Measurements from ENCODE around the gene TMEM109. TPM values are rescaled to one million over a fixed set of nuclear protein-coding genes. Genes with fewer than 3 reads are reported as not detected.
A peak's percentile ranks its signal among the peaks of the same experiment; 100 is the strongest.

Gene TMEM109
- total and polyA plus RNA-seq, 7 experiments from 2014 or later = 49.8 to 287 (median 60.5) TPM

DNA sequence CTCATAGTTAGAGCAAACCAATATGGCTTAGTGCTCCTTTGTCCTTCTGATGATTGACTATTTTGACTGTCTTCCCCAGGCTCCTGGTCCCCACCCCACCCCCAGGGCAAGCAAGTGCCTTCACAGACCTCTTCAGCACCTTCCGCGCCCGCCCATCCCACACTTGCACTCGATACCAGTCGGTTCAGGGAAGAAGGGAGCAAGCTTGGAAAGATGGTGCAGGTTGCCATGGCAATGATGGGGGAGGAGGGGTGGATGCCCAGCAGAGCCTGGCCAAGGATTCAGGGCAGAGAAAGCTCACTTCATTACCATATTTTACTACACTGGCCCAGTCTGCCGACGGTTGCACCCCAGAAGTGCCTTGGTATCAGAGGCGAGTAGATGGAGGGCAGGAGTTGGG lies 12.5 kb downstream of the TMEM109 start:
- Mint-ChIP-seq H3K27ac (no peak overlapping the region), H3K4me1 (peaks cover 8 to 17% (median 15%) of the 10 kb centered on the region in 7 donors), H3K36me3 (peaks cover 8 to 21% (median 10%) of the 10 kb centered on the region in 5 donors), H3K9me3 (no peaks in the 10 kb centered on the region), H3K4me3 (peak overlapping the region in 3 of 10 donors; percentile 11 to 76 (median 28)), H3K27me3 (peaks cover 5 to 44% (median 16%) of the 10 kb centered on the region in 5 donors)
- Histone ChIP-seq H3K27ac (ENCODE audit: low read depth, low read length) (no peak overlapping the region), H3K4me1 (ENCODE audit: control insufficient read depth in 2 of 2, insufficient read depth in 2 of 2, low read length in 2 of 2) (peaks cover 4 to 18% of the 10 kb centered on the region in 2 donors), H3K4me3 (ENCODE audit: low read length) (no peak overlapping the region), H3K9me3 (ENCODE audit: control insufficient read depth in 2 of 3, low read length in 3 of 3) (no peaks in the 10 kb centered on the region), H3K27me3 (ENCODE audit: control insufficient read depth in 2 of 2, insufficient read depth in 2 of 2, low read length in 2 of 2) (peaks cover 4 to 6% of the 10 kb centered on the region in 2 donors), H3K36me3 (ENCODE audit: control insufficient read depth in 2 of 3, insufficient read depth in 3 of 3, low read length in 3 of 3) (peaks cover 0 to 20% (median 2%) of the 10 kb centered on the region in 3 experiments)
- intact Hi-C loops (cut with micrococcal nuclease) = no loop called here
- DNase-seq = no peak
- CTCF ChIA-PET = no interaction called here
- no peak for ATAC-seq
- POLR2A ChIA-PET = no interaction called here

DNA sequence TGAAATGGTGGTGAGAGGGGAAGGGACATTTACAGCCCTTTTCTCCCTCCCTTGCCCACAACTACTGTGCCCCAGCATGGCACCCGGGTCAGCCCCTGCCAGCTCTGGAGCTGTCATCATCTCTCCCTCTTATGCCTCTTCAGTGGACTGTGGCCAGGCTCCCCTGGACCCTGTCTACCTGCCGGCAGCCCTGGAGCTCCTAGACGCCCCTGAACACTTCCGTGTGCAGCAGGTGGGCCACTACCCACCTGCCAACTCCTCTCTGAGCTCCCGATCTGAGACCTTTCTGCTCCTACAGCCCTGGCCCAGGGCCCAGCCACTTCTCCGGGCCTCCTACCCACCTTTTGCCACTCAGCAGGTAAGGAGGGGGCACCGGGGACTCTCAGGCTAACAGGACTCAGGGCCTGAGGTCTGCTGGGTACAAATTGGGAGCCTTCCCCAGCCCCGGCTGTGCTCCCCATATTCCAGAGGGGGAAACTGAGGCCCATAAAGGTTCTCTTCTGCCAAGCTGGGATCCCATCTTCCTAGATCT lies 13.2 kb downstream of the TMEM109 start:
- Mint-ChIP-seq H3K27me3 (peaks cover 5 to 44% (median 16%) of the 10 kb centered on the region in 5 donors), H3K4me1 (peaks cover 8 to 17% (median 15%) of the 10 kb centered on the region in 7 donors), H3K9me3 (no peaks in the 10 kb centered on the region), H3K36me3 (peaks cover 4 to 14% (median 8%) of the 10 kb centered on the region in 5 donors), H3K27ac (no peak overlapping the region), H3K4me3 (peak overlapping the region in 1 of 10 donors; percentile 38)
- no peak overlapping the region for H3K4me3 ChIP-seq (ENCODE audit: low read length)
- no peak overlapping the region for H3K27ac ChIP-seq (ENCODE audit: low read depth, low read length)
- DNase-seq (no peak), ATAC-seq (no peak)
- ChIA-PET POLR2A (no interaction called here), CTCF (no interaction called here)
- H3K4me1 ChIP-seq (ENCODE audit: control insufficient read depth in 2 of 2, insufficient read depth in 2 of 2, low read length in 2 of 2) = peaks cover 4 to 18% of the 10 kb centered on the region in 2 donors
- H3K36me3 ChIP-seq (ENCODE audit: control insufficient read depth in 2 of 3, insufficient read depth in 3 of 3, low read length in 3 of 3) = peaks cover 0 to 13% (median 0%) of the 10 kb centered on the region in 3 experiments
- intact Hi-C loops (cut with micrococcal nuclease) = no loop called here
- no peaks in the 10 kb centered on the region for H3K9me3 ChIP-seq (ENCODE audit: control insufficient read depth in 2 of 3, low read length in 3 of 3)
- H3K27me3 ChIP-seq (ENCODE audit: control insufficient read depth in 2 of 2, insufficient read depth in 2 of 2, low read length in 2 of 2) = peaks cover 4 to 6% of the 10 kb centered on the region in 2 donors

DNA sequence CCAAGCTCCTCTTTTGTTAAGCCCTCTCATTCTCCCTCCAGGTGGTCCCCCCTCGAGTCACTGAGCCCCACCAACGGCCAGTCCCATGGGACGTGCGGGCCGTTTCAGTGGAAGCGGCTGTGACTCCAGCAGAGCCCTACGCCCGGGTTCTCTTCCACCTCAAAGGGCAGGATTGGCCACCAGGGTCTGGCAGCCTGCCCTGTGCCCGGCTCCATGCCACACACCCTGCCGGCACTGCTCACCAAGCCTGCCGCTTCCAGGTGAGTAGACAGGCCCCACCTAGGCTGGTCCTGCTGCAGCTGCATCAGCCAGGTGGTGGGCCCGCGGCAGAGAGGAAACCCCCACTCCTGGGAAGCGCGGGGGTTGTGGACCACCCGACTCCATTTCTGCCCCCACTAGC lies 13.6 kb downstream of the TMEM109 start:
- H3K36me3 ChIP-seq (ENCODE audit: control insufficient read depth in 2 of 3, insufficient read depth in 3 of 3, low read length in 3 of 3) = peaks cover 0 to 9% (median 0%) of the 10 kb centered on the region in 3 experiments
- ATAC-seq (no peak), DNase-seq (no peak)
- ChIA-PET POLR2A (no interaction called here), CTCF (no interaction called here)
- Mint-ChIP-seq H3K9me3 (no peaks in the 10 kb centered on the region), H3K27me3 (peaks cover 5 to 44% (median 15%) of the 10 kb centered on the region in 5 donors), H3K36me3 (peaks cover under 1 to 10% (median 4%) of the 10 kb centered on the region in 5 donors), H3K4me3 (no peak overlapping the region), H3K27ac (no peak overlapping the region), H3K4me1 (peaks cover 8 to 17% (median 14%) of the 10 kb centered on the region in 7 donors)
- peaks cover 4 to 18% of the 10 kb centered on the region in 2 donors for H3K4me1 ChIP-seq (ENCODE audit: control insufficient read depth in 2 of 2, insufficient read depth in 2 of 2, low read length in 2 of 2)
- H3K27me3 ChIP-seq (ENCODE audit: control insufficient read depth in 2 of 2, insufficient read depth in 2 of 2, low read length in 2 of 2) = peaks cover 4 to 6% of the 10 kb centered on the region in 2 donors
- no peaks in the 10 kb centered on the region for H3K9me3 ChIP-seq (ENCODE audit: control insufficient read depth in 2 of 3, low read length in 3 of 3)
- H3K27ac ChIP-seq (ENCODE audit: low read depth, low read length) = no peak overlapping the region
- intact Hi-C loops (cut with micrococcal nuclease) = no loop called here
- no peak overlapping the region for H3K4me3 ChIP-seq (ENCODE audit: low read length)

- Mint-ChIP-seq H3K9me3 (no peaks in the 10 kb centered on the region), H3K4me1 (peaks cover 4 to 16% (median 11%) of the 10 kb centered on the region in 7 donors), H3K27ac (no peak overlapping the region), H3K36me3 (no peaks in the 10 kb centered on the region), H3K27me3 (peaks cover 0 to 44% (median 11%) of the 10 kb centered on the region in 5 donors), H3K4me3 (no peak overlapping the region)
- no peak overlapping the region for H3K27ac ChIP-seq (ENCODE audit: low read depth, low read length)
- H3K9me3 ChIP-seq (ENCODE audit: control insufficient read depth in 2 of 3, low read length in 3 of 3) = no peaks in the 10 kb centered on the region
- intact Hi-C loops (cut with micrococcal nuclease) = no loop called here
- ChIA-PET CTCF (no interaction called here), POLR2A (no interaction called here)
- no peak overlapping the region for H3K4me3 ChIP-seq (ENCODE audit: low read length)
- ATAC-seq = no peak
- H3K27me3 ChIP-seq (ENCODE audit: control insufficient read depth in 2 of 2, insufficient read depth in 2 of 2, low read length in 2 of 2) = peaks cover 4 to 6% of the 10 kb centered on the region in 2 donors
- H3K4me1 ChIP-seq (ENCODE audit: control insufficient read depth in 2 of 2, insufficient read depth in 2 of 2, low read length in 2 of 2) = peaks cover 4 to 16% of the 10 kb centered on the region in 2 donors
- DNase-seq = no peak
- H3K36me3 ChIP-seq (ENCODE audit: control insufficient read depth in 2 of 3, insufficient read depth in 3 of 3, low read length in 3 of 3) = no peaks in the 10 kb centered on the region
Observed at GRCh38 chr11:60928563-60929001, 14.6 kb downstream of the TMEM109 start.

DNA sequence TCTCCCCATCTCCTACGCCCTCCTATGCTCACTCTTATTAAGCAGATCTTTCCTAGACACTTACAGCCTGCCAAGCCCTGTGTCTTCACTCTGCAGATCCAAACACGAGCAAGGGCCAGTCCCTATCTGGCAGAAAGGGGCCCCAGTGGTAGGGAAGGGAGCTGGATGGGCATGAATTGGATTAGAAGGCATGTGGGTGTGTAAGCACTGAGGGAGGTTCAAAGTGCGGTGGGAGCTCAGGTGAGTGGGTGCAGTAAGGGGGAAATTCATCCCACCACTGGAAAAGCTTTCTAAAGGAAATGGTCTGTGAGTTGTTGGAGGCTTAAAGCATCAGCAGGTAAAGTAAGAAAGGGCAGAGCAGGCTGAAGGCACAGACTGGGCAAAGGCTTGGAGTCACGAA lies 15.8 kb downstream of the TMEM109 start:
- no peak overlapping the region for H3K27ac Mint-ChIP-seq
- Histone ChIP-seq H3K27me3 (ENCODE audit: control insufficient read depth in 2 of 2, insufficient read depth in 2 of 2, low read length in 2 of 2) (peaks cover 4 to 5% of the 10 kb centered on the region in 2 donors), H3K36me3 (ENCODE audit: control insufficient read depth in 2 of 3, insufficient read depth in 3 of 3, low read length in 3 of 3) (no peaks in the 10 kb centered on the region), H3K27ac (ENCODE audit: low read depth, low read length) (no peak overlapping the region), H3K4me1 (ENCODE audit: control insufficient read depth in 2 of 2, insufficient read depth in 2 of 2, low read length in 2 of 2) (peaks cover 4 to 7% of the 10 kb centered on the region in 2 donors), H3K4me3 (ENCODE audit: low read length) (no peak overlapping the region), H3K9me3 (ENCODE audit: control insufficient read depth in 2 of 3, low read length in 3 of 3) (no peaks in the 10 kb centered on the region)
- ChIA-PET POLR2A (no interaction called here), CTCF (interaction anchor here (0.9 kb wide), 1 partner anchor 14 kb away, joined by 3 read pairs; no protein-coding TSS in a partner anchor)
- no peaks in the 10 kb centered on the region for H3K36me3 Mint-ChIP-seq
- H3K27me3 Mint-ChIP-seq = peaks cover 0 to 44% (median 11%) of the 10 kb centered on the region in 5 donors
- no peaks in the 10 kb centered on the region for H3K9me3 Mint-ChIP-seq
- H3K4me1 Mint-ChIP-seq = peaks cover 4 to 12% (median 9%) of the 10 kb centered on the region in 7 donors
- H3K4me3 Mint-ChIP-seq = no peak overlapping the region
- ATAC-seq (no peak), DNase-seq (no peak)
- intact Hi-C loops (cut with micrococcal nuclease) = no loop called here

DNA sequence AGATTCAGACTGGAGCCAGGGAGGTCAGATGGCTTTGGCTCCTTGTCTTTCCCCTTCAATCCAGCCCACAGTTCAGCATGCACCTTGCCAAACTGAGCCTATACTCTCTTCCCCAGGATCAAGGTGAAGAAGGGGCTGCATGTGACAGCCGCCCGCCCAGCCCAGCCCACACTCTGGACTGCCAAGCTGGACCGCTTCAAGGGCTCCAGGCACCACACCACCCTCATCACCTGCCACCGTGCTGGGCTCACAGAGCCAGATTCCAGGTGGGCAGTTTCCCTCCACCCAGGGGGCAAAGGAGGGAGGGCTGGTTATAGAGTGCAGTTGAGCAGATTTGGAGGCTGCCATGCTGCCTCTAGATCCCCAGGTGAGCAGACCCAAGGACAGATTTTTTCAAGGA lies 16.4 kb downstream of the TMEM109 start:
- peaks cover 0 to under 1% of the 10 kb centered on the region in 2 donors for H3K4me1 ChIP-seq (ENCODE audit: control insufficient read depth in 2 of 2, insufficient read depth in 2 of 2, low read length in 2 of 2)
- H3K9me3 Mint-ChIP-seq = no peaks in the 10 kb centered on the region
- ChIA-PET CTCF (interaction anchor here (0.9 kb wide), 1 partner anchor 14 kb away, joined by 3 read pairs; no protein-coding TSS in a partner anchor), POLR2A (no interaction called here)
- no peak overlapping the region for H3K4me3 ChIP-seq (ENCODE audit: low read length)
- peaks cover 0 to 39% (median 6%) of the 10 kb centered on the region in 5 donors for H3K27me3 Mint-ChIP-seq
- H3K36me3 ChIP-seq (ENCODE audit: control insufficient read depth in 2 of 3, insufficient read depth in 3 of 3, low read length in 3 of 3) = no peaks in the 10 kb centered on the region
- H3K9me3 ChIP-seq (ENCODE audit: control insufficient read depth in 2 of 3, low read length in 3 of 3) = no peaks in the 10 kb centered on the region
- no peak overlapping the region for H3K27ac ChIP-seq (ENCODE audit: low read depth, low read length)
- peaks cover 0 to 8% (median 5%) of the 10 kb centered on the region in 7 donors for H3K4me1 Mint-ChIP-seq
- H3K36me3 Mint-ChIP-seq = no peaks in the 10 kb centered on the region
- H3K4me3 Mint-ChIP-seq = no peak overlapping the region
- intact Hi-C loops (cut with micrococcal nuclease) = no loop called here
- ATAC-seq (no peak), DNase-seq (no peak)
- H3K27ac Mint-ChIP-seq = no peak overlapping the region
- peaks cover 0 to 2% of the 10 kb centered on the region in 2 donors for H3K27me3 ChIP-seq (ENCODE audit: control insufficient read depth in 2 of 2, insufficient read depth in 2 of 2, low read length in 2 of 2)

DNA sequence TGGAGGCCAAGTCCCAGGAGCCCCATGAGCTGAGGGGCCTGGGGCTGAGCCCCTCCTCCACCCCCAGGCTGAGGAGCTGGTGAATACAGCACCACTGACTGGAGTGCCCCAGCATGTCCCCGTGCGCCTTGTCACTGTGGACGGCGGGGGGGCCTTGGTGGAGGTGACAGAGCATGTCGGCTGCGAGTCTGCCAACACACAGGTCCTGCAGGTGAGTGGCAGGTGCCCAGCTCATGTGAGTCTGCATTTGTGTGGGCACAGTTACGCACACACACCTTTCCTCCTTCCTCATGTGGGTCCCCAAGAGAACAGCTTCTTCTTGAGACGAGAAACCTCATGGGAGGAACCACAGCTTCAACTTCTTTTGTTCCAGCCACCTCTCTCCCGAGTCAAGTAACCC lies 18.0 kb downstream of the TMEM109 start:
- no peaks in the 10 kb centered on the region for H3K36me3 ChIP-seq (ENCODE audit: control insufficient read depth in 2 of 3, insufficient read depth in 3 of 3, low read length in 3 of 3)
- H3K9me3 ChIP-seq (ENCODE audit: control insufficient read depth in 2 of 3, low read length in 3 of 3) = no peaks in the 10 kb centered on the region
- DNase-seq (no peak), ATAC-seq (peak; percentile 9)
- no peak overlapping the region for H3K27ac Mint-ChIP-seq
- H3K9me3 Mint-ChIP-seq = no peaks in the 10 kb centered on the region
- intact Hi-C loops (cut with micrococcal nuclease) = no loop called here
- ChIA-PET POLR2A (no interaction called here), CTCF (no interaction called here)
- no peak overlapping the region for H3K27ac ChIP-seq (ENCODE audit: low read depth, low read length)
- H3K4me1 ChIP-seq (ENCODE audit: control insufficient read depth in 2 of 2, insufficient read depth in 2 of 2, low read length in 2 of 2) = no peaks in the 10 kb centered on the region
- H3K4me3 Mint-ChIP-seq = no peak overlapping the region
- no peak overlapping the region for H3K4me3 ChIP-seq (ENCODE audit: low read length)
- H3K4me1 Mint-ChIP-seq = peaks cover 0 to 1% (median 0%) of the 10 kb centered on the region in 7 donors
- peaks cover 0 to 24% (median 0%) of the 10 kb centered on the region in 5 donors for H3K27me3 Mint-ChIP-seq
- H3K36me3 Mint-ChIP-seq = no peaks in the 10 kb centered on the region
- no peaks in the 10 kb centered on the region for H3K27me3 ChIP-seq (ENCODE audit: control insufficient read depth in 2 of 2, insufficient read depth in 2 of 2, low read length in 2 of 2)
